Hematopoietic multipotent progenitor cell treated with erythropoietin and hydrocortisone succinate and interleukin-3 and kit ligand, for 8 days (in vitro differentiated cells): ENCODE results near the gene TEKT4.
"Not testable (repeated sequence)": the region's sequence is repeated elsewhere in the genome, so short reads cannot be mapped to it uniquely, and the experiment has no call there.

Experiments used
- DNase-seq: peaks from one replicate; pipeline ENCODE4 v3.0.0-alpha.2; 2015

The TEKT4 gene

DNA sequence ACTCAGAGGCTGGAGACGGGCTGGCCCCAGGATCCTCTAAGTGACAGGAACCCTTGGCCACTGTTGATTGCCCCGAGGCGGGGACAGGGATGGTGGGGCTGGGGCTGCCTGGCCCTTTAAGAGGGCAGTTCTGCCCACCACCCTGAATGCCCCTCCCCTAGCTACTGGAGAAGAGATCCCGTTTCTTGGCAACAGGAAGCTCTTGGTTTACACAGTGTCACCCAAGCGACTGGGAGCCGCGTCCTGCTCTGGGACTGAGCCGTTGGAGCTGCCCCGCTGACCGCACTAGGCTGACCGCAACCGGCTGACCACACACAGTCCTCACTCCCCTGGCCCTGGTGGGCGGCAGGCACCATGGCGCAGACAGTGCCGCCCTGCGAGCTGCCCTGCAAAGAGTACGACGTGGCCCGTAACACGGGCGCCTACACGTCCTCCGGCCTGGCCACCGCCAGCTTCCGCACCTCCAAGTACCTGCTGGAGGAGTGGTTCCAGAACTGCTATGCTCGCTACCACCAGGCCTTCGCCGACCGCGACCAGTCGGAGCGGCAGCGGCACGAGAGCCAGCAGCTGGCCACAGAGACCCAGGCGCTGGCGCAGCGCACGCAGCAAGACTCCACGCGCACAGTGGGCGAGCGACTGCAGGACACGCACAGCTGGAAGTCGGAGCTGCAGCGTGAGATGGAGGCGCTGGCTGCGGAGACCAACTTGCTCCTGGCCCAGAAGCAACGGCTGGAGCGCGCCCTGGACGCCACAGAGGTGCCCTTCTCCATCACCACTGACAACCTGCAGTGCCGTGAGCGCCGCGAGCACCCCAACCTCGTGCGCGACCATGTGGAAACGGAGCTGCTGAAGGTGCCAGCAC, at the start of gene TEKT4:
TEKT4 (plus strand) TSS at position 205 of the 862 bp plus-strand sequence; CDS start at position 355, 150 bp downstream.
- no peak for DNase-seq

- DNase-seq = not testable (repeated sequence)
Observed at GRCh38 chr2:94839224-94839623, 32.0 kb upstream of the TEKT4 start.

DNA sequence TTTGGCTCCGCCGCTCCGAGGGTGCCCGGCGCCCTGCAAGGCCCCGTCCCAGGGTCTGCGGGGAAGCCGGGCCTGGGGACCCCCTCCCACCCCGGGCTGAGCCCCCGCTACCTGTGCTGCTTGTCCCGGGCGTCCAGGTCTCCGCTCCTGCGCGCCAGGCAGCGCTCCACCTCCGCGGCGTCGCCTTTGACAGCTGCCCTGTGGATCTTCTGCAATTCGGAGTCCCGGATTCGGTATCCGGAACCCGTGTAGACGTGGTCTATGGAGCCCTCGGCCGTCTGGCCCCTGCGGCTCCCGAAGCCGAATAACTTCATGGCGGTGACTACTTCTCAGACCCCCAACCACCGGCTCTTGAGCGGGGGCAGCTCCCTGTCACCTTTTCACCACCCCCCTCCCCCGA, 14.4 kb upstream of the TEKT4 start:
- DNase-seq = not testable (repeated sequence)

- DNase-seq = not testable (repeated sequence)
Observed at GRCh38 chr2:94857367-94858162, 13.7 kb upstream of the TEKT4 start.

- not testable (repeated sequence) for DNase-seq
Observed at GRCh38 chr2:94858163-94858888, 12.9 kb upstream of the TEKT4 start.

DNA sequence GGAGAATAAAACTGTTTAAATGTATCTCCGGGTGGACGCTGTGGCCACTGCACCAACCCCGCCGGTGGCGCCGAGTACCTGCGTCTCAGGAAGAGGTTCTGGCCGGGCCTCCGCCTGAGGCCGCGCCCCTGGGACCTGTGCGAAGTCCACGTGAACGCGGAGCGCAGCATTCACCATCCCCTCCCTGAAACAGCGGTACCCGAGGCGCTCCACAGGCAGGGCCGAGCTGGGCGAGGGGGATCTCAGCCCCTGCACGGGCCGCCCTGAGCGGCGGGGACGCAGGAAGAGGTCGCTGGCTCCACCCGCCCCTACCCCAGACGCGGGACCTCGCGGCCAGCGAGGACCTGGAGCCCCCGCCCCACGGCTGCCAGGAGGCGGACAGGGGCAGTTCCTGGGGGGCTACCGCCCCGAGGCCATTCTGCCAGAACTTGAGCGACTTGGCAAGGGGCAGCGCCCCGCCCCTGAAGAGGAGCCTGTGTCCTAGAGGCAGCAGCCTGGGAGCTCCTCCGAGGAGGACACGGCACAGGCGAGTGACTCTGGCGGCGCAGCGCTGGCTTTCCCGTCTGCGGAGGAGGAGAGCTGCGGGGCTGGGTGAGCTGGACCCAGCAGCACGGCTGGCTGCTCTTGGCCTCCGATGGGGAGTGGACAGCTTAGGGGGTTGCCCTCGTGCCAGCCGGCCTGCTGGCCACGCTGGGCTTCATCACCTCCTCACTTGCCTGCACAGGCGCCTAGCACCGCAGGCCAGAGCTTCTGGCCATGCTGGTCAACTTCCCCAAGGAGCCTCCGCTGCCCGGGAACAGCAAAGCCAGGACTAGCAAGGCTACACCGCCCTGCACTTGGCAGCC, 9.7 kb upstream of the TEKT4 start:
- DNase-seq = no peak

- DNase-seq = not testable (repeated sequence)
Observed at GRCh38 chr2:94862903-94863302, 8.3 kb upstream of the TEKT4 start.

DNA sequence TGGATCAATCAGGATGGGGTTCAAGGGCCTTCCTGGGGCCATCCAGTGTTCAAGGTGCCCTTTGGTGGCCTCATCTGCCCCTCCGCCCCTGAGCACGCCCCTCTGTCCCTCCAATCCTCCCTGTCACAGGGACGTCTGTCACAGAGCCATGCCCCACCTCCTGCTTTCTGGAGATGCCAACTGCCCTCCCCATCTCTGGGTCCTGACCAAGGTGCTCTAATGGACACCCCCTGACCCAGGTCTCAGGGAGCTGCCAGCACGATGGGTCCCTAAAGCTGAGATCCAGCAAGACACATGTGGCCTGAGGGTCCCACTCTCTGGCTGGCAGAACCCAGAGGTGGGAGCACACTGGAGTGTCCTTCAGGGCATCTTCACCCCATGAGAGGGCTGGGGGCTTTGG, 2.1 kb upstream of the TEKT4 start:
- no peak for DNase-seq

DNA sequence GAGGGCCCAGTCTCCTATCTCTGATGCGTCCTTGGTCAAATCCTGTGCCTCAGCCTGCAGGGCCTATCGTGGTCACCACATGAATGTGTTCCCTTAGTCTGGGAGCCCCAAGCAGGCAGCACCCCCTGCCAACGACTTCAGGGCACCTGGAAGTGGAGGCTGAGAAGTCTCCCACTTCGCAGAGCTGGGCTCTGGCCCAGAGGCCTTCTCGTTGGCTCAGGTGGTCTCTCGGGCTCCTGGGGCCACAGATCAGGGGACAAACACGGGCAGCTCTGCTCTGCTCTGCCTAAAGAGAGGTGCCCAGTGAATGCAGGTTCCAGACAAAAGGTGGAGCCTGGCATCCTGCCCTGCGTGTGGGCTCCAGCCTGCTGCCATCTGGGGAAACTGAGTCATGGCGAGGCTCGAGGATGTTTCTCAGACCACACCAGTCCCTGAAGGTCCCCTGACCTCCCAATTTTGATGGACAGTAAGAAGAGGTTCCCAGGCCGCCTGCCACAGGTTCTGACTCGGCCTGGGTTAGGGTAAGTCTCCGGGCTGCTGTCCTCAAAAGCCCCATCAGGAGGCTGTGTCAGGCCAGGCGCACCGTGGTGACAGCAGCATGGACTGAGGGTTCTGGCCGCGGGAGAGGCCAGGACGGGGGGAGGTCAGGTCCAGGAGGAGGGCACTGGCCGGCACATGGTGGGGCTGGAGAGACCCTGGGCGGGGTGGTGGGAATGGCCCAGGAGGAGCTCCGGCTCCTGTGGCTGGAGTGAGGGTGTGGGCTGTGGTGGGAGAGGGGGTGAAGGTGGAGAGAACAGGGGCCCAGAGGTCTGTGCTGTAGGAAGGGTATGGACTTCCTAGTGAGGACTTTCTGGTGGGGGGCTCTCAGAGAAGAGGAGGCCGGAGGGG, 1.4 kb upstream of the TEKT4 start:
- DNase-seq = no peak

- DNase-seq = peak; percentile 4
Observed at GRCh38 chr2:94870440-94871225, 597 bp upstream of the TEKT4 start.

DNA sequence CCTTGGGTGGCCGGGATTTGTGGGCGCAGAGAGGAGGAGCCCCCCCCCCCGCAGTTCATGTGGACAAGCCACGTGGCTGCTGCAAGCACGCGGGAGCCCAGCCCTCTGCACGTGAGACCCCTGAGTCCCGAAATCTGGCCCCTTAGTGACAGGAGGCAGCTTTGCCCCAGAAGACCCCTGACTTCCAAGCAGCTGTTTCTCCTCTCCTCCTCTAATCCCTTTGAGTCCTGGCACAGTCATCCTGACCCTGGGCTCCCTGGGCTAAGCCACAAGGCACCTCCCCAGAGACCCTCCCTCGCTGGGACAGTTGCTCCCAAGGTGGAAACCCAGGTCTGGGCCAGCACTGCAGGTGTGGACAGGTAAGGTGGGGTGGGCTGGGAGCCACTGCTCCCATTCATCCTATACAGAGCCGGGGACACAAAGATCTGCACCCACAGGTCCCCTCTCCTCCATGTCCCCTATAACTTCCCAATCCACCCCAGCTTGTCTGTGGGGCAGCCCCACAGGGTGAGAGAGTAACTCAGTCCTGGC, 923 bp downstream of the TEKT4 start:
- no peak for DNase-seq

- no peak for DNase-seq
Observed at GRCh38 chr2:94872676-94873361, 1.6 kb downstream of the TEKT4 start.

DNA sequence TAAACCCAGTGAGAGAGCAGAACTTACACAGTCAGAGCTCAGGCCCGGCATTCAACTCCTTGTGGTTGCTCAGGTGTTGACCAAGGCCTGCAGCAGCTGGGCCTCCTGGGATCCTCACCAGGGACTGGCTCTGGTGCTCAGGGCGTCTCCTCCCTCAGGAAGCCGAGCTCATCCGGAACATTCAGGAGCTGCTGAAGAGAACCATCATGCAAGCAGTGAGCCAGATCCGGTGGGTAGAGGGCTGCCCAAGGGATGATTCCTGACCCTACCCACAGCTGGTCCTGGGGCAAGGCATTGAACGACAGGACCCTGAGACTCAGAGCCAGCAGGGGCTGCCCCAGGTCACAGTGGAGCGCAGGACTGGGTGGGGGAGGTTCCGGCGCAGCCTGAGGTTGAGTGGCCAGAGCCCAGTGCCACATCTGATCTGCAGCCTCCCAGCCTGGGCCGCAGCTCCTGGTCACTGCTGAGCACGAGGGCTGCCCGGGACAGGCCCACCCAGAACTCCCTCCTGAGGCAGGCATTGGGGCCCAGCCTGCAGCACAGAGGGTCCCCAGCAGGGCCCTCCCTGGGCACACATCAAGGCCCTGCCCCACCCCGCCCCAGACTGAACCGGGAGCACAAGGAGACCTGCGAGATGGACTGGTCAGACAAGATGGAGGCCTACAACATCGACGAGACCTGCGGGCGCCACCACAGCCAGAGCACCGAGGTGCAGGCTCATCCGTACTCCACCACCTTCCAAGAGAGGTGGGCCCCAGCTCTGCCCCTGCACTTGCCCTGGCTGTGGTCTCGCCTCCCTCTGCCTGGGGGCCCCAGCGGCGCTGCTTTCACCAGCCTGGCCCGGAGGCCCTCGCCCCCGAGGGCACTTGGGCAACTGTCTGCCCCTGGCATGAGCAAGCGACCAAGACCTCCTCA, 2.4 kb downstream of the TEKT4 start:
- DNase-seq = no peak

GRCh38 chr2:94874277-94874997, 3.2 kb downstream of the TEKT4 start:
- DNase-seq = peak; percentile 52

DNA sequence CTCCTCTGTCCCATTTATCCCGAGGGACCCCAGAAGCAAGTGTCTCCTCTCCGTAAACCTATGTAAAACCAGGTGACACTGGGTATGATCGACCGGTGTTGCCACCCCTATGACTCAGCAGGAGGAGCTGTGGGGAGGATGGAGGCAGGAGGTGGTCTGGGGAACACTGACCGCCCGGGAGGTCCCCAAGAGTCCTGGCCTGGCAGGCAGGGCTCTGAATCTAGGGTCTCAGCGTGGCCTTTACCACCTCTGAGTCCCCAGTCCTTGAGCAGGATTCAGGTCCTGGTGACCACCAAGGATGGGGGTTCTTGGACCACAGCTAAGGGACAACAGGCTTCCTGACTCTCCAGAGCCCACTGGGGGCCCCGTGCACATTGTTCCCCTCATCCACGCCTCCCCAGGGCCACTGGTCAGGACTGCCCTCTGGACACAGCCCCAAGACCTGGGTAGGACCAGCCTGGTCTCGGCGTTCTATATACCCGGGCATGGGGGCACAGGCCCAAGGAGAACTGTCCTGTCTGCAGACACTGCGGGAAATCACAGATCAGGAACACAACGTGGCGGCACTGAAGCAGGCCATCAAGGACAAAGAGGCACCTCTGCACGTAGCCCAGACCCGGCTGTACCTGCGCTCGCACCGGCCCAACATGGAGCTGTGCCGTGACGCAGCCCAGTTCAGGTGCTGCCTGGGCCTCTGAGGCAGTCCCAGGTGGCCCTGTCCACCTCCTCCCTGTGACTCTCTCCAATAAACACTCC, 4.0 kb downstream of the TEKT4 start:
- no peak for DNase-seq

DNA sequence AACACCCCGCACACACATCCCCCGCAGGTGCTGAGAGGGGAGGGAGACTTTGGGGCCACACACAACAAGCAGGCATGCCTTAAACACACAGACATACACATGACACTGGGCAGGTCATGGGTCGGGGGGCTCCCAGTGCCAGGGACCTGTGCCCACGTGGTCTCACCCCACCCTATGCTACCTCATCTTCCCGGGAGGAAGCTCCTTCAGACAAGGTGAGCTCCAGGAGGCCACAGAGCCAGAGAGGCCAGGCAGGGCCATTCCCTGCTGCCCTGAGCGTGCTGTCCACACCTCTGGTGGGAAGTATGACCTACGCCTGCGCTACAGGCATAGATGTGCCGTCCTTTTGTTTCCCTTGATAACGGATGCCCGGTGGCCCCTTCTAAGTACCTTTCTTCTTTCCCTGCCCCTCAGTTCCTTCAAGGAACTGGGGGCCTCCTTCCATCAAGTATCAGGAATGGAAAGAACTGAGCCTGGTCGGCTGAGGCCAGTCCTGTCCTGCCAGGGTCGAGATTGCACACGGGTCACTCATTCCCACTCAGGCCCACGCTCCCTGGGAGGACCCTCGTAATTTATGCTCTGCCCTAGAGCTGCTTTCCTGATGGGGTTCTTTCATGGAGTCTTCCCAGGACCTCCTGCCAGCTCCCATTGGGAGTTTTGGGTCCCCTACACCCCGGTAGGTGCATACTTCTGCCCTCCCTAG, 4.7 kb downstream of the TEKT4 start:
- no peak for DNase-seq
